Activated naive CD4-positive, alpha-beta T cell treated with anti-CD3 and anti-CD28 coated beads, Interleukin-2, amount 50 U/mL, for 72 hours (primary cell): ENCODE data around the gene HRH2. TPM values are rescaled to one million over a fixed set of nuclear protein-coding genes. Genes with fewer than 3 reads are reported as not detected.

Experiments
- ATAC-seq, 2 donors: fragments of 150-1000 bp; cut with Tn5 transposase; 2 replicates each; pipeline ENCODE4 v1.10.0; 2021; ENCODE audit warnings: mild to moderate bottlenecking in 2 of 2, moderate library complexity in 2 of 2
- DNase-seq, 2 donors: peaks; one replicate each; pipeline ENCODE4 v3.0.0; 2021 to 2022; ENCODE audit warnings: low spot score in 2 of 2
- H3K27ac Mint-ChIP-seq, 2 donors: one replicate each; pipeline ENCODE4 v1.8.0; 2022; ENCODE audit warnings: mild to moderate bottlenecking in 2 of 2, mixed read lengths in 2 of 2
- H3K36me3 Mint-ChIP-seq, 2 donors: one replicate each; pipeline ENCODE4 v1.8.0; 2022; ENCODE audit warnings: mixed read lengths in 2 of 2
- H3K9me3 Mint-ChIP-seq, 2 donors: one replicate each; pipeline ENCODE4 v1.8.0; 2022; ENCODE audit warnings: mixed read lengths in 2 of 2
- total RNA-seq, 2 donors: library from RNA; stranded (reverse); gene quantifications; one replicate each; pipeline ENCODE4 v1.2.3, GENCODE V29; 2022

HRH2 gene
- total RNA-seq, 2 donors from 2014 or later, result 13.7 to 28.8 TPM

GRCh38 chr5:175659546-175660253 is 1.8 kb downstream of the HRH2 start:
- Mint-ChIP-seq H3K27ac (no peak overlapping the region), H3K9me3 (no peaks in the 10 kb centered on the region), H3K36me3 (peaks cover 5 to 23% of the 10 kb centered on the region in 2 donors)
- ATAC-seq (no peak), DNase-seq (no peak)

GRCh38 chr5:175663186-175664184 is 5.6 kb downstream of the HRH2 start:
- H3K9me3 Mint-ChIP-seq, result no peaks in the 10 kb centered on the region
- DNase-seq, result no peak
- H3K27ac Mint-ChIP-seq, result peak overlapping the region; percentile 18 to 58
- peaks cover 5 to 23% of the 10 kb centered on the region in 2 donors for H3K36me3 Mint-ChIP-seq
- no peak for ATAC-seq

GRCh38 chr5:175664723-175665122 is 6.9 kb downstream of the HRH2 start:
- DNase-seq (no peak), ATAC-seq (no peak)
- Mint-ChIP-seq H3K27ac (peak overlapping the region; percentile 7 to 62), H3K9me3 (no peaks in the 10 kb centered on the region), H3K36me3 (peaks cover 5 to 23% of the 10 kb centered on the region in 2 donors)

GRCh38 chr5:175666216-175666615 is 8.3 kb downstream of the HRH2 start:
- no peaks in the 10 kb centered on the region for H3K9me3 Mint-ChIP-seq
- H3K36me3 Mint-ChIP-seq, result peaks cover 5 to 8% of the 10 kb centered on the region in 2 donors
- DNase-seq (no peak), ATAC-seq (no peak)
- H3K27ac Mint-ChIP-seq, result peak overlapping the region in 1 of 2 donors; percentile 55

- Mint-ChIP-seq H3K9me3 (no peaks in the 10 kb centered on the region), H3K36me3 (peaks cover 0 to 5% of the 10 kb centered on the region in 2 donors), H3K27ac (peak overlapping the region; percentile 22 to 57)
- no peak for DNase-seq
- no peak for ATAC-seq
Measured at GRCh38 chr5:175668006-175668405, 10.1 kb downstream of the HRH2 start.

GRCh38 chr5:175670372-175670771 is 12.5 kb downstream of the HRH2 start:
- ATAC-seq (no peak), DNase-seq (no peak)
- Mint-ChIP-seq H3K9me3 (no peaks in the 10 kb centered on the region), H3K36me3 (no peaks in the 10 kb centered on the region), H3K27ac (no peak overlapping the region)

GRCh38 chr5:175671013-175671412 is 13.1 kb downstream of the HRH2 start:
- no peak for DNase-seq
- Mint-ChIP-seq H3K9me3 (no peaks in the 10 kb centered on the region), H3K36me3 (no peaks in the 10 kb centered on the region), H3K27ac (peak overlapping the region in 1 of 2 donors; percentile 92)
- ATAC-seq, result no peak

GRCh38 chr5:175672976-175673648 is 15.2 kb downstream of the HRH2 start:
- DNase-seq, result no peak
- peak overlapping the region in 1 of 2 donors; percentile 70 for H3K27ac Mint-ChIP-seq
- no peak for ATAC-seq
- H3K36me3 Mint-ChIP-seq, result no peaks in the 10 kb centered on the region
- no peaks in the 10 kb centered on the region for H3K9me3 Mint-ChIP-seq

GRCh38 chr5:175674731-175675346 is 17.0 kb downstream of the HRH2 start:
- no peak overlapping the region for H3K27ac Mint-ChIP-seq
- H3K9me3 Mint-ChIP-seq, result no peaks in the 10 kb centered on the region
- no peaks in the 10 kb centered on the region for H3K36me3 Mint-ChIP-seq
- DNase-seq (no peak), ATAC-seq (no peak)

GRCh38 chr5:175675873-175676272 is 18.0 kb downstream of the HRH2 start:
- no peak overlapping the region for H3K27ac Mint-ChIP-seq
- H3K9me3 Mint-ChIP-seq, result no peaks in the 10 kb centered on the region
- H3K36me3 Mint-ChIP-seq, result no peaks in the 10 kb centered on the region
- ATAC-seq (no peak), DNase-seq (no peak)

- peaks cover 0 to 1% of the 10 kb centered on the region in 2 donors for H3K36me3 Mint-ChIP-seq
- DNase-seq (no peak), ATAC-seq (no peak)
- no peaks in the 10 kb centered on the region for H3K9me3 Mint-ChIP-seq
- H3K27ac Mint-ChIP-seq, result no peak overlapping the region
Measured at GRCh38 chr5:175677571-175677970, 19.7 kb downstream of the HRH2 start.

GRCh38 chr5:175678074-175678473 is 20.2 kb downstream of the HRH2 start:
- peaks cover under 1 to 6% of the 10 kb centered on the region in 2 donors for H3K36me3 Mint-ChIP-seq
- DNase-seq, result no peak
- ATAC-seq, result no peak
- H3K27ac Mint-ChIP-seq, result no peak overlapping the region
- H3K9me3 Mint-ChIP-seq, result no peaks in the 10 kb centered on the region

GRCh38 chr5:175679411-175679810 is 21.5 kb downstream of the HRH2 start:
- Mint-ChIP-seq H3K27ac (peak overlapping the region; percentile 26 to 34), H3K36me3 (peaks cover 7 to 16% of the 10 kb centered on the region in 2 donors), H3K9me3 (no peaks in the 10 kb centered on the region)
- DNase-seq, result no peak
- no peak for ATAC-seq

GRCh38 chr5:175680020-175680419 is 22.1 kb downstream of the HRH2 start:
- no peak for DNase-seq
- H3K9me3 Mint-ChIP-seq, result no peaks in the 10 kb centered on the region
- no peak overlapping the region for H3K27ac Mint-ChIP-seq
- H3K36me3 Mint-ChIP-seq, result peaks cover 7 to 16% of the 10 kb centered on the region in 2 donors
- no peak for ATAC-seq

GRCh38 chr5:175680463-175680862 is 22.6 kb downstream of the HRH2 start:
- Mint-ChIP-seq H3K9me3 (no peaks in the 10 kb centered on the region), H3K36me3 (peaks cover 7 to 16% of the 10 kb centered on the region in 2 donors), H3K27ac (no peak overlapping the region)
- ATAC-seq, result no peak
- no peak for DNase-seq
